HCT116 (cell line): Measurements from ENCODE around the gene COL4A4. TPM values are rescaled to one million over a fixed set of nuclear protein-coding genes. Genes with fewer than 3 reads are reported as not detected.

Experiments
- ATAC-seq: fragments of 200-7000 bp; cut with Tn5 transposase; 2 replicates; pipeline ENCODE4 v1.9.1; 2020; ENCODE audit warnings: mild to moderate bottlenecking, moderate library complexity
- BruUV-seq: library from RNA; stranded (reverse); fragments of 400-500 nt; replicated peaks from 2 replicates; lab custom pipeline; 2021; lab: Mats Ljungman, UMichigan
- CTCF ChIA-PET: fragments of 300-600 bp; sonication (Branson Sonifier 250); formaldehyde crosslinking; loops from one replicate; lab custom pipeline; 2021; ENCODE audit warnings: antibody characterized with exemption; lab: Charles Lee
- POLR2A ChIA-PET: fragments of 300-600, 350-600 bp; sonication (Branson Sonifier 250); formaldehyde crosslinking; loops from one replicate; lab custom pipeline; 2021; ENCODE audit warnings: antibody characterized with exemption; lab: Charles Lee
- RAD21 ChIA-PET, 2 experiments: fragments of 300-600 bp; sonication (Branson Sonifier 250); formaldehyde crosslinking; loops; one replicate each; lab custom pipeline; 2023; ENCODE audit warnings: low total read pairs in 2 of 2; ENCODE audit not compliant: uncharacterized antibody in 2 of 2, unreplicated experiment in 2 of 2, low non-redundant PET in 1 of 2; lab: Charles Lee
- DNase-seq: peaks from one replicate; pipeline ENCODE4 v3.0.0-alpha.2; 2010; ENCODE audit warnings: low read depth, low spot score
- H2AFZ ChIP-seq: fragments of 200-600 bp; shearing (Covaris generic), sonication (generic); 2 replicates; pipeline ENCODE4 v1.6.1; 2017; ENCODE audit warnings: low read depth, mixed run types, mixed read lengths, antibody characterized with exemption, low read length; ENCODE audit not compliant: poor library complexity, severe bottlenecking
- H3K27ac ChIP-seq: 2 replicates; pipeline ENCODE4 v1.5.1; 2012; ENCODE audit warnings: low read depth, low read length
- H3K27me3 ChIP-seq: fragments of 200-600 bp; sonication (generic); 2 replicates; pipeline ENCODE4 v1.6.1; 2016; ENCODE audit warnings: mixed run types, low read length, mixed read lengths; ENCODE audit not compliant: insufficient read depth
- H3K36me3 ChIP-seq, 2 experiments: fragments of 200-500 bp in 1 of 2; fragments of 200-600 bp in 1 of 2; sonication (Bioruptor generic) in 1 of 2; sonication (generic) in 1 of 2; 2 replicates each; pipeline versions ENCODE4 v1.5.1 to v1.6.1; 2014 to 2016; ENCODE audit warnings: low read length in 2 of 2, inconsistent platforms in 1 of 2, mixed read lengths in 1 of 2, mixed run types in 1 of 2; ENCODE audit not compliant: insufficient read depth in 2 of 2, control insufficient read depth in 1 of 2
- H3K4me1 ChIP-seq, 2 experiments: fragments of 200-600 bp in 1 of 2; sonication (generic) in 1 of 2; 2 replicates each; pipeline versions ENCODE4 v1.5.1 to v1.6.1; 2012 to 2017; ENCODE audit warnings: low read length in 2 of 2, inconsistent platforms in 1 of 2, mild to moderate bottlenecking in 1 of 2, mixed read lengths in 1 of 2, mixed run types in 1 of 2, moderate library complexity in 1 of 2; ENCODE audit not compliant: insufficient read depth in 2 of 2, control insufficient read depth in 1 of 2
- H3K4me2 ChIP-seq: fragments of 200-600 bp; sonication (generic); 2 replicates; pipeline ENCODE4 v1.6.1; 2017; ENCODE audit warnings: mixed run types, low read length, mixed read lengths
- H3K4me3 ChIP-seq, 2 experiments: fragments of 200-600 bp in 1 of 2; sonication (generic) in 1 of 2; replicated peaks in 1 of 2; 2 replicates each; pipeline ENCODE4 v1.5.1; 2011 to 2016; ENCODE audit warnings: low read length in 2 of 2, control low read depth in 1 of 2, low read depth in 1 of 2, mild to moderate bottlenecking in 1 of 2, mixed read lengths in 1 of 2, mixed run types in 1 of 2
- H3K79me2 ChIP-seq: fragments of 200-600 bp; sonication (generic); 2 replicates; pipeline ENCODE4 v1.6.1; 2017; ENCODE audit warnings: mild to moderate bottlenecking, mixed run types, low read length, moderate library complexity, mixed read lengths; ENCODE audit not compliant: insufficient read depth
- H3K9ac ChIP-seq: fragments of 200-600 bp; sonication (generic); 2 replicates; pipeline ENCODE4 v1.6.1; 2016; ENCODE audit warnings: low read length, mixed read lengths
- H3K9me2 ChIP-seq: fragments of 200-600 bp; sonication (generic), shearing (Covaris generic); 2 replicates; pipeline ENCODE4 v1.6.1; 2017; ENCODE audit warnings: mixed run types, mild to moderate bottlenecking, moderate library complexity; ENCODE audit not compliant: insufficient read depth
- H3K9me3 ChIP-seq, 2 experiments: fragments of 200-500 bp in 1 of 2; fragments of 200-600 bp in 1 of 2; sonication (Bioruptor generic) in 1 of 2; sonication (generic) in 1 of 2; 2 replicates each; pipeline ENCODE4 v1.6.1; 2014 to 2017; ENCODE audit warnings: low read length in 2 of 2, mixed read lengths in 2 of 2, inconsistent platforms in 1 of 2, low read depth in 1 of 2, mild to moderate bottlenecking in 1 of 2, mixed run types in 1 of 2, moderate library complexity in 1 of 2; ENCODE audit not compliant: control insufficient read depth in 1 of 2, insufficient read depth in 1 of 2
- H4K20me1 ChIP-seq: fragments of 200-600 bp; sonication (generic), shearing (Covaris generic); 2 replicates; pipeline ENCODE4 v1.6.1; 2017; ENCODE audit warnings: mixed run types, mild to moderate bottlenecking, moderate library complexity; ENCODE audit not compliant: insufficient read depth
- CBX3 ChIP-seq: IDR thresholded peaks from 2 replicates; pipeline ENCODE4 v1.6.1; 2012; ENCODE audit warnings: low read depth
- CEBPB ChIP-seq: IDR thresholded peaks from 2 replicates; pipeline ENCODE4 v1.6.1; 2012; ENCODE audit warnings: low read depth
- JUND ChIP-seq: IDR thresholded peaks from 2 replicates; pipeline ENCODE4 v1.6.1; 2012
- POLR2AphosphoS5 ChIP-seq: IDR thresholded peaks from 2 replicates; pipeline ENCODE4 v1.6.1; 2011; ENCODE audit warnings: mild to moderate bottlenecking, low read depth, low read length, moderate library complexity
- SIN3A ChIP-seq: IDR thresholded peaks from 2 replicates; pipeline ENCODE4 v1.6.1; 2012; ENCODE audit warnings: low read depth
- TCF7L2 ChIP-seq: IDR thresholded peaks from 2 replicates; pipeline ENCODE4 v1.7.0; 2011; ENCODE audit warnings: borderline replicate concordance, inconsistent platforms; ENCODE audit not compliant: insufficient read depth, insufficient read length; ENCODE audit errors: extremely low read depth
- ZBTB33 ChIP-seq: IDR thresholded peaks from 2 replicates; pipeline ENCODE4 v1.6.1; 2011; ENCODE audit warnings: mild to moderate bottlenecking, low read length, moderate library complexity; ENCODE audit not compliant: insufficient replicate concordance; ENCODE audit errors: extremely low read depth
- ZNF274 ChIP-seq: fragments of 200-500 bp; sonication (Bioruptor generic); IDR thresholded peaks from 2 replicates; pipeline ENCODE4 v1.6.1; 2014; ENCODE audit warnings: mild to moderate bottlenecking, low read depth, low read length, inconsistent platforms
- intact Hi-C: fragments of 100-400 bp; cut with micrococcal nuclease; formaldehyde crosslinking; loops from 2 replicates; pipeline ENCODE4 v1.10.0; 2022
- total RNA-seq: library from RNA; stranded (reverse); gene quantifications from one replicate; pipeline ENCODE4 v1.2.1, GENCODE V29; 2021; ENCODE audit not compliant: unreplicated experiment
- TF ChIP-seq, protein P1 (sequence below), 3 experiments: fragments of 200-600 bp in 1 of 3; sonication (generic) in 1 of 3; IDR thresholded peaks in 2 of 3; conservative IDR thresholded peaks in 1 of 3; 2 replicates each; pipeline ENCODE4 v1.5.1; 2012 to 2017; ENCODE audit warnings: low read depth in 2 of 3, low read length in 2 of 3, antibody characterized with exemption in 1 of 3, borderline replicate concordance in 1 of 3, control low read depth in 1 of 3, mild to moderate bottlenecking in 1 of 3, mixed read lengths in 1 of 3, mixed run types in 1 of 3, moderate library complexity in 1 of 3; ENCODE audit not compliant: insufficient read depth in 1 of 3
- TF ChIP-seq, protein P2 (sequence below): IDR thresholded peaks from 2 replicates; pipeline ENCODE4 v1.6.1; 2012; ENCODE audit warnings: low read depth

Gene COL4A4
- total RNA-seq, 1 experiment from 2014 or later, result 5.9 TPM

GRCh38 chr2:226969417-226970080 lies 194.5 kb downstream of the COL4A4 start:
- no peak overlapping the region for H3K27ac ChIP-seq
- no peak overlapping the region for H3K4me2 ChIP-seq
- ChIA-PET CTCF (no interaction called here), POLR2A (no interaction called here)
- H4K20me1 ChIP-seq, result no peaks in the 10 kb centered on the region
- no TSS peak for BruUV-seq
- no peak overlapping the region for H3K9ac ChIP-seq
- H3K27me3 ChIP-seq, result no peaks in the 10 kb centered on the region
- intact Hi-C loops, result no loop called here
- no peaks in the 10 kb centered on the region for H3K4me1 ChIP-seq
- H3K36me3 ChIP-seq, result peaks cover 0 to 9% of the 10 kb centered on the region in 2 experiments; a peak in 1 of 4 replicates
- DNase-seq, result no peak
- TF ChIP-seq, protein P1, sequence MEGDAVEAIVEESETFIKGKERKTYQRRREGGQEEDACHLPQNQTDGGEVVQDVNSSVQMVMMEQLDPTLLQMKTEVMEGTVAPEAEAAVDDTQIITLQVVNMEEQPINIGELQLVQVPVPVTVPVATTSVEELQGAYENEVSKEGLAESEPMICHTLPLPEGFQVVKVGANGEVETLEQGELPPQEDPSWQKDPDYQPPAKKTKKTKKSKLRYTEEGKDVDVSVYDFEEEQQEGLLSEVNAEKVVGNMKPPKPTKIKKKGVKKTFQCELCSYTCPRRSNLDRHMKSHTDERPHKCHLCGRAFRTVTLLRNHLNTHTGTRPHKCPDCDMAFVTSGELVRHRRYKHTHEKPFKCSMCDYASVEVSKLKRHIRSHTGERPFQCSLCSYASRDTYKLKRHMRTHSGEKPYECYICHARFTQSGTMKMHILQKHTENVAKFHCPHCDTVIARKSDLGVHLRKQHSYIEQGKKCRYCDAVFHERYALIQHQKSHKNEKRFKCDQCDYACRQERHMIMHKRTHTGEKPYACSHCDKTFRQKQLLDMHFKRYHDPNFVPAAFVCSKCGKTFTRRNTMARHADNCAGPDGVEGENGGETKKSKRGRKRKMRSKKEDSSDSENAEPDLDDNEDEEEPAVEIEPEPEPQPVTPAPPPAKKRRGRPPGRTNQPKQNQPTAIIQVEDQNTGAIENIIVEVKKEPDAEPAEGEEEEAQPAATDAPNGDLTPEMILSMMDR (IDR thresholded peaks at IDR 0.05 in 2 of 3, conservative IDR thresholded peaks at IDR 0.05 in 1 of 3; ENCODE audit: borderline replicate concordance in 1 of 3, insufficient read depth in 1 of 3, low read depth in 2 of 3, low read length in 2 of 3), result no peak
- no peak for TF ChIP-seq CBX3
- no peak for TF ChIP-seq ZBTB33
- TF ChIP-seq, protein P2, sequence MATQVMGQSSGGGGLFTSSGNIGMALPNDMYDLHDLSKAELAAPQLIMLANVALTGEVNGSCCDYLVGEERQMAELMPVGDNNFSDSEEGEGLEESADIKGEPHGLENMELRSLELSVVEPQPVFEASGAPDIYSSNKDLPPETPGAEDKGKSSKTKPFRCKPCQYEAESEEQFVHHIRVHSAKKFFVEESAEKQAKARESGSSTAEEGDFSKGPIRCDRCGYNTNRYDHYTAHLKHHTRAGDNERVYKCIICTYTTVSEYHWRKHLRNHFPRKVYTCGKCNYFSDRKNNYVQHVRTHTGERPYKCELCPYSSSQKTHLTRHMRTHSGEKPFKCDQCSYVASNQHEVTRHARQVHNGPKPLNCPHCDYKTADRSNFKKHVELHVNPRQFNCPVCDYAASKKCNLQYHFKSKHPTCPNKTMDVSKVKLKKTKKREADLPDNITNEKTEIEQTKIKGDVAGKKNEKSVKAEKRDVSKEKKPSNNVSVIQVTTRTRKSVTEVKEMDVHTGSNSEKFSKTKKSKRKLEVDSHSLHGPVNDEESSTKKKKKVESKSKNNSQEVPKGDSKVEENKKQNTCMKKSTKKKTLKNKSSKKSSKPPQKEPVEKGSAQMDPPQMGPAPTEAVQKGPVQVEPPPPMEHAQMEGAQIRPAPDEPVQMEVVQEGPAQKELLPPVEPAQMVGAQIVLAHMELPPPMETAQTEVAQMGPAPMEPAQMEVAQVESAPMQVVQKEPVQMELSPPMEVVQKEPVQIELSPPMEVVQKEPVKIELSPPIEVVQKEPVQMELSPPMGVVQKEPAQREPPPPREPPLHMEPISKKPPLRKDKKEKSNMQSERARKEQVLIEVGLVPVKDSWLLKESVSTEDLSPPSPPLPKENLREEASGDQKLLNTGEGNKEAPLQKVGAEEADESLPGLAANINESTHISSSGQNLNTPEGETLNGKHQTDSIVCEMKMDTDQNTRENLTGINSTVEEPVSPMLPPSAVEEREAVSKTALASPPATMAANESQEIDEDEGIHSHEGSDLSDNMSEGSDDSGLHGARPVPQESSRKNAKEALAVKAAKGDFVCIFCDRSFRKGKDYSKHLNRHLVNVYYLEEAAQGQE, result no peak
- TF ChIP-seq CEBPB, result no peak
- no peak for TF ChIP-seq SIN3A
- TF ChIP-seq TCF7L2, result no peak
- no peak for TF ChIP-seq ZNF274
- TF ChIP-seq POLR2AphosphoS5, result no peak
- no peak for TF ChIP-seq JUND
- TF ChIP-seq, all 23 proteins: peak for 0
- Histone ChIP-seq H3K4me3 (no peak overlapping the region), H2AFZ (no peak overlapping the region), H3K9me3 (no peaks in the 10 kb centered on the region), H3K79me2 (no peaks in the 10 kb centered on the region), H3K9me2 (no peaks in the 10 kb centered on the region)
- ATAC-seq, result no peak
- RAD21 ChIA-PET, result no interaction called here
